ENCODE results near the gene C17orf67.

DNA sequence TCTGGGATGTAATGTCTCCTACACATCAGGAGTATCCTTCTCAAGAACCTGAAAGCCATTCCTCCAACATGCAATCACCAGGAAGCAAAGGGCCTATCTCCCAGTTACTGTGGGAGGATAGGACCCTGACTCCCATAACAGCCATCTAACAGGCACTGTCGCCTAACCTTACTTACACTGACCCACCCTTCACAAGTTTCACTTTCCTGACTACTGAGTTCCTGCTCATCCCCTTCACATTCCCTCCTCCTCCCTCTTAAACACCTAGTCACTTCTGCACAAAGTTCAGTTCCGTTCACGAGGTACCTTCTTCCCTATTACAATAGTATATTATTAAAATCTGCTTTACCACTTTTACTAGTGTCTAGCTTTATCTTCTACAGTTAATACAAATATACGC, 1.3 kb downstream of the C17orf67 start:
- TF ChIP-seq CTCF (IDR thresholded peaks at IDR 0.05; ENCODE audit: low read depth, low read length, poor library complexity, severe bottlenecking) (no peak), EZH2phosphoT487 (IDR thresholded peaks at IDR 0.05; ENCODE audit: borderline replicate concordance, low read length) (no peak)

All from DOHH2 (cell line).